Measurements from ENCODE around the gene PSPN.
A peak's percentile ranks its signal among the peaks of the same experiment; 100 is the strongest.
"Not testable (repeated sequence)": the region's sequence is repeated elsewhere in the genome, so short reads cannot be mapped to it uniquely, and the experiment has no call there.

The PSPN gene

DNA sequence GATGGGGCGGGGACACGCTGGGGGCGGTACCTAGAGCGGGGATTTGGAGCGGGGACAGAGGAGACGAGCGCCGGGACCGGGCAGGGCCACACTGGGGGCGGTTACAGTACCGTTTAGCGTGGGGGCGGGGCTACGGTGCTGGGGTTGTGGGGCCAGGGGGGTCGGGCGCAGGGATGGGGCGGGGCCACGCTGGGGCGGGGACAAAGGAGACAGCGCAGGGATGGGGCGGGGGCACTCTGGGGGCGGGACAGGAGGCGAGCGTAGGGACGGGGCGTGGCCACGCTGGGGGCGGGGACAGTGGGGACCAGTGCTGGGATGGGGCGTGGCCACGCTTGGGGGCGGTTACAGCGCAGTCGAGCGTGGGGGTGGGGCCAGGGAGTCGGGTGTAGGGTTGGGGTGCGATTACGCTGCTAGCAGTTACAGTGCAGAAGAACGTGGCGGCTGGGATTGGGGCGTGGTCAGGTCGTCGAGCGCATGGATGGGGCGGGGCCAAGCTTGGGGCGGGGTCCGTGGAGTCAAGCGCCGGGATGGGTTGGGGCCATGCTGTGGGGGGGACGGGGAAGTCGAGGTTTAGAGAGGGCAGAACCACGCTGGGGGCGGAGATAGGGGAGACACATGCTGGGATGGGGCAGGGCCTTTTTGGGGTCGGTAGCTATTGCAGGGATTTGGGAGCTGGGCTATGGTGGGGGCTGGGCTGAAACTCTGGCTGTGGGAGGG lies 2.5 kb downstream of the PSPN start:
- DNase-seq (ENCODE audit: low spot score), result peak; percentile 98

DNA sequence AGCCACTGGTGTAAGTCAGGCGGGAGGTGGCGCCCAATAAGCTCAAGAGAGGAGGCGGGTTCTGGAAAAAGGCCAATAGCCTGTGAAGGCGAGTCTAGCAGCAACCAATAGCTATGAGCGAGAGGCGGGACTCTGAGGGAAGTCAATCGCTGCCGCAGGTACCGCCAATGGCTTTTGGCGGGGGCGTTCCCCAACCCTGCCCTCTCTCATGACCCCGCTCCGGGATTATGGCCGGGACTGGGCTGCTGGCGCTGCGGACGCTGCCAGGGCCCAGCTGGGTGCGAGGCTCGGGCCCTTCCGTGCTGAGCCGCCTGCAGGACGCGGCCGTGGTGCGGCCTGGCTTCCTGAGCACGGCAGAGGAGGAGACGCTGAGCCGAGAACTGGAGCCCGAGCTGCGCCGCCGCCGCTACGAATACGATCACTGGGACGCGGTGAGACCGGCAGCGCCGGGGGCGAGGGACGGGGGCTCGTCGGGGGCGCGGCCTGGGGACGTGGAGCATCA lies 3.1 kb downstream of the PSPN start, which contains the start of gene ALKBH7:
Gene ALKBH7, plus strand, starts transcription at position 201 of the 502 bp plus-strand sequence. Its CDS starts 27 bp downstream, at position 228.
- DNase-seq (ENCODE audit: low spot score), result peak; percentile 99

DNA sequence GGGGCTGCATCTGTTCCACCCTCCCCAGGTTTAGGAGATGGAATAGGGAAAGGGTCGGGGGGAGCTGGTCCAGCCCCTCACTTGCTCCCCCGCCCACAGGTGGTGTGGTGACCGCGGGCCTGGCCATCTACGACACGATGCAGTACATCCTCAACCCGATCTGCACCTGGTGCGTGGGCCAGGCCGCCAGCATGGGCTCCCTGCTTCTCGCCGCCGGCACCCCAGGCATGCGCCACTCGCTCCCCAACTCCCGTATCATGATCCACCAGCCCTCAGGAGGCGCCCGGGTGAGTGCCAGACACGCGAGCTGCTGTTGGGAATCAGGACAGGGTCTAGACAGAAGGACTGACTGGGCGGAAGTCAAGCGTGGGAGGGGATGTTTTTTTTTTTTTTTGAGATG lies 11.4 kb downstream of the PSPN start:
- DNase-seq (ENCODE audit: low spot score), result no peak

DNA sequence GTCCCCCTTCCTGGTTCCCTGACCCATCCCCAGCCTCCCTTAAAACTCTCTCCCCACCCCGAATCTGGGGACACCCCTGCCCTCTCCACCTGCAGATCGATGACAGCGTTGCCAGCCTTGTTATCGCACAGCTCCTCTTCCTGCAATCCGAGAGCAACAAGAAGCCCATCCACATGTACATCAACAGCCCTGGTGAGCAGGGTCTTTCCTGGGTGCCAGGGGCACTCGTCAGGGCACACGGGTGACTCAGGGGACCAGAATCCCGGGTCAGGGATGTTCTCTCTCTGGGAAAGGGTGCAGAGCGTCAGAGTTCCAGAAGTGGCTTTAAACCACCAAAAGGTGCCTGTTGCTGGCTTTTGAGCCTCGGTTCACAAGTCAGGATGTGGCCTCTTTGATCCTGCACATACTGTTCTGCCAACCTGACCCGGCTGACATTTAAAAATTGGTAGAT lies 13.4 kb downstream of the PSPN start:
- peak; percentile 55 for DNase-seq (ENCODE audit: low spot score)

DNA sequence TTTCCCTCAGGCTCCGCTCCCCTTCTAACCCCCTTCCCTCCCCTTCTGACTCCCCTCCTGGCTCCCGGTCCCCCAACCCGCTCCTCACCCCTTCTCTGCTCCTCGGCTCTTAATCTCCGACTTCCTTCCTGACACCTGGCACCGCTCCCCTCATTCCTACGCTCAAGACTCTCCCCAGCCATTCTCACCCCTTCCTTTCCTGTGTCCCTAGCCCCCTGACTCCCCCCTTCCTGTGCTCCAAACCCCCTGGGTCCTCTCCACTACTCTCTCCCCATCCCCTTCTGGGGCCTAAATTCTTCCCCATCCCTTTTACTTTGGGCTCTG lies 13.7 kb downstream of the PSPN start:
- DNase-seq (ENCODE audit: low spot score), result no peak

DNA sequence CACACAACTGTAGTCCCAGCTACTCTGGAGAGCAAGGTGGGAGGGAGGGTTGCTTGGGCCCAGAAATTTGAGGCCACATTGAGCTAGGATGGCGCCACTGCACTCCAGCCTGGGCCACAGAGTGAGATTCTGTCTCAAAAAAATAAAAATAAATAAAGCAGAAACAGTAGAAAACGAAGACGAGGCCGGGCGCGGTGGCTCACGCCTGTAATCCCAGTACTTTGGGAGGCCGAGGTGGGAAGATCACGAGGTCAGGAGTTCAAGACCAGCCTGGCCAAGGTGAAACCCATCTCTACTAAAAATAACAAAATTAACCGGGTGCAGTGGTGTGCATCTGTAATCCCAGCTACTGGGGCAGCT lies 14.9 kb downstream of the PSPN start:
- not testable (repeated sequence) for DNase-seq (ENCODE audit: low spot score)

DNA sequence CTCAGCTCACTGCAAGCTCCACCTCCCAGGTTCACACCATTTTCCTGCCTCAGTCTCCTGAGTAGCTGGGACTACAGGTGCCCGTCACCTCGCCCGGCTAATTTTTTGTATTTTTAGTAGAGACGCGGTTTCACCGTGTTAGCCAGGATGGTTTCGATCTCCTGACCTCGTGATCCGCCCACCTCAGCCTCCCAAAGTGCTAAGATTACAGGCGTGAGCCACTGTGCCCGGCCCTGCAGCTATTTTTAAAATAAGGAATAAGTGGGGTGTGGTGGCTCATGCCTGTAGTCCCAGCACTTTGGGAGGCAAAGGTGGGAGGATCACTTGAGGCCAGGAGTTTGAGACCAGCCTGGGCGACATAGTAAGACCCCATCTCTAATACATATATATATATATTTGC lies 15.3 kb downstream of the PSPN start:
- not testable (repeated sequence) for DNase-seq (ENCODE audit: low spot score)

DNA sequence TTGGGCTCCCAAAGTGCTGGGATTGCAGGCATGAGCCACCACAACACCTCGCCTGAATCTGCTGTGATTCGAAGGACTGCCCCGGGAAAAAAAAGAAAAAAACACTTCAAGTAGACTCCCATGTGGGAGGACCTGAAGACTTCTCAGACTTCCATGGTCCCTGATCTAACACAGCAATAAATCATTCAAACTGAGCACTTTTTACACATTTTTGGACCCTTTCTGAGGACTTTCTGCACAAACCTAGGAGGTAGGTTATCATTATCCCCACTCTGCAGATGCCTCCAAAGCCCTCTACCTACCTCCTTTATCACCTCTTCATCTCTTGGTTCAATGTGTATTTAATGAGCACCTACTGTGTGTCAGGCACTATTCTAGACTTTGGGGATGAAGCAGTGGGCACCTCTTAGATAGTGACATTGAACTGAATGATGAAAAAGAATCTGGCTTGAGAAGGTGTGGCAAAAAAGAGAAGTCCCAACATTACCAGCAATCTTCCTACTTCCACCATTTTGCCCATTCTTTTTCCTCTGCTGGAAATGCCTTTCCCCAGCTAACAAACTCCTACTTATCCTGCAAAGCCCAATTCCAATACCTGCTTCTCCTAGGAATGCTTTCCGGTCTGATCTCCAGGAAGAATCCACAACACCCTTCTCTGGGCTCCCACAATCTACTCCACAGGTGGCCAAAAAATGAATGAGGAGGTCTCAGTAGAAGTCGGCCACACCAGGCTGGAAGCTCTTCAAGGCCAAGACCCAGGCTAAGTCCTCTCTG lies 16.0 kb downstream of the PSPN start:
- no peak for DNase-seq (ENCODE audit: low spot score)

DNA sequence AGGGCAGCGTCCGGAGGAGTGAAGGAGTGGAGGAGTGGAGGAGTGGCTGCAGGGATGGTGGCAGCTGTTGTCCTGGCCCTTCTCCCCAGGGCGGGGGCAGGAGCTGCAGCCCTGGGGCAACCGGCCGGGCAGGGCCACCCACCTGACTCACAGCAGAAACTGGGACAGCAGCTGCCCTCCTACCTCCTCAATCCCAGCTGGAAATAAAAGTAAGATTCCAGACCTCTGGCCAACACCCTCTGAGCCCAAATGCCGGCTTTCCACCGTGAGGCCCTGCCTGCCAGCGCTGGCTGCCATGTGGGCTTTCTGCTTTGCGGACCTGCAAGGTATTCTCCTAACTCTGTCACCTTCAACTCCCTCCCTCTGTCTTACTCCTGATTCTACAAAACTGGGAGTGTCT lies 17.7 kb downstream of the PSPN start:
- no peak for DNase-seq (ENCODE audit: low spot score)

DNA sequence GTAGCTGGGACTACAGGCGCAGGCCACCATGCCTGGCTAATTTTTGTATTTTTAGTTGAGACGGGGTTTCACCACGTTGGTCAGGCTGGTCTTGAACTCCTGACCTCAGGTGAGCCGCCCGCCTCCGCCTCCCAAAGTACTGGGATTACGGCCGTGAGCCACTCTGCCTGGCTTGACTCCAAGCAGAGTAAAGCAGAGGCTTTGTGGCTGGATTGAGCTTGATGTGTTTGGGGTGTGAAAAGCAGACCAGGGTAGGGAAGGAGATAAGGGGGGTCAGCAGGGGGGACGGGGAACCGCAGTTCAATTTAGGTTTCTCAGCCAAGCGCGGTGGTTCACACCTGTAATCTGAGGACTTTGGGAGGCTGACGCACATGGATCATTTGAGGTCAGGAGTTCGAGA lies 18.6 kb downstream of the PSPN start:
- DNase-seq (ENCODE audit: low spot score), result no peak

DNA sequence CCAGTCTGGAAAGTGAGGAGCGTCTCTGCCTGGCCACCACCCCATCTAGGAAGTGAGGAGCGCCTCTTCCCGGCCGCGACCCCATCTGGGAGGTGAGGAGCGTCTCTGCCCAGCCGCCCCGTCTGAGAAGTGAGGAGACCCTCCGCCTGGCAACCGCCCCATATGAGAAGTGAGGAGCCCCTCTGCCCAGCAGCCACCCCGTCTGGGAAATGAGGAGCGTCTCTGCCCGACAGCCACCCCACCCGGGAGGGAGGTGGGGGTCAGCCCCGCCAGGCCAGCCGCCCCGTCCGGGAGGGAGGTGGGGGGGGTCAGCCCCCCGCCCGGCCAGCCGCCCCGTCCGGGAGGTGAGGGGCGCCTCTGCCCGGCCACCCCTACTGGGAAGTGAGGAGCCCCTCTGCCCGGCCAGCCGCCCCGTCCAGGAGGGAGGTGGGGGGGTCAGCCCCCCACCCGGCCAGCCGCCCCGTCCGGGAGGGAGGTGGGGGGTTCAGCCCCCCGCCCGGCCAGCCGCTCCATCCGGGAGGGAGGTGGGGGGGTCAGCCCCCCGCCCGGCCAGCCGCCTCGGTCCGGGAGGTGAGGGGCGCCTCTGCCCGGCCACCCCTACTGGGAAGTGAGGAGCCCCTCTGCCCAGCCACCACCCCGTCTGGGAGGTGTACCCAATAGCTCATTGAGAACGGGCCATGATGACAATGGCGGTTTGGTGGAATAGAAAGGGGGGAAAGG lies 20.3 kb downstream of the PSPN start:
- not testable (repeated sequence) for DNase-seq (ENCODE audit: low spot score)

DNA sequence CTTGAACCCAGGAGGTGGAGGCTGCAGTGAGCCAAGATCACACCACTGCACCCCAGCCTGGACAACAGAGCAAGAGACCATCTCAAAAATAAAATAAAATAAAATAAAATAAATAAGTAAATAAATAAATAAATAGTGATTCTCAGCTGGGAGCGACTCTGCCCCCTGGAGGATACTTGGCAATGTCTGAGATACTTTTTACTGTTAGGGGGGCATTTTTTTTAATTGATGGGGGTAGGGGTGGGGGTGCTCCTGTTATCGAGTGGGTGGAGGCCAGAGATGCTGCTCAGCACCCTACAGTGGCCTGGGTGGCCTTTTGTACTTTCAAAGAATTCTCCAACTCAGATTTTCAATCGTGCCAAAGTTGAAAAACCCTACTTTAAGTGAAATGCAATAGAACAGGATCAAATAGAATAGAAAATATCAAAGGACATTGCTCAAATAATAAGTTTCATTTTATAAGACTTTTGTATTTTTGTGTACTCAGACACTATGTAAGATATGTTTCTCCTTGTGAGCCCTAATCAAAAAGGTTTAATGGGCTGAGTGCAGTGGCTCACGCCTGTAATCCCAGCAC lies 21.5 kb downstream of the PSPN start:
- DNase-seq (ENCODE audit: low spot score), result no peak

DNA sequence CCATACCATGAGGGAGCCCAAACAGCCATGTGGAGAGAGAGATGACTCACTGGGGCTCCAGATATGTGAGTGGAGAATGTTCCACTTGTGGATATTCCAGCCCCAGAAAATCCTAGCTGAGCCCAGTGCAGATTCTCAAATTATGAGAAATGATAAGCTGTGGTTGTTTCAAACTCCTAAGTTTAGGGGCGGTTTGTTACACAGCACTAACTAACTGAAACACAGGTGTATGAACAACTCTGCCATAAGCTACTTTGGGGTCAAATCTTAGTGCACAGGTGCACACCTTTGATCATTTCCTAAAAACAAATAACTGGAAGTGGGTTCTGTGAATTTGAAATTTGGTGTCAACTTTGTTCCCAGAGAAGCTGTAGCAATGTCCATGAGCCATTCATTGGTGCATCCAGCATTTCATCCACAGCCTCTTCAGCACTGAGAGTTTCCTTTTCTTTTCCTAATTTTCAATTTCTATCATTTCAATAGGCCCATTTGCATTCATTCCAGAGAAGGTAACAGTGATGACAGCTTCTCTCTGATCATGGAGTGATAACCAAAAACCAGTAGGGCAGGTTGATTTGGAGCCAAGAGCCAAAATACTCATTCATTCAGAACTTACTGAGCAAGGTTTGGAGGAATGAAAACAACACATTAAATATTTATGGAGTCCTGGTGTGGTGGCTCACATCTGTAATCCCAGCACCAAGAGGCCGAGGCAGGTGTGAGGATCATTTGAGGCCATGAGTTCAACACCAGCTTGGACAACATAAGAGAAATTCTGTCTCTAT lies 23.2 kb downstream of the PSPN start:
- no peak for DNase-seq (ENCODE audit: low spot score)

DNA sequence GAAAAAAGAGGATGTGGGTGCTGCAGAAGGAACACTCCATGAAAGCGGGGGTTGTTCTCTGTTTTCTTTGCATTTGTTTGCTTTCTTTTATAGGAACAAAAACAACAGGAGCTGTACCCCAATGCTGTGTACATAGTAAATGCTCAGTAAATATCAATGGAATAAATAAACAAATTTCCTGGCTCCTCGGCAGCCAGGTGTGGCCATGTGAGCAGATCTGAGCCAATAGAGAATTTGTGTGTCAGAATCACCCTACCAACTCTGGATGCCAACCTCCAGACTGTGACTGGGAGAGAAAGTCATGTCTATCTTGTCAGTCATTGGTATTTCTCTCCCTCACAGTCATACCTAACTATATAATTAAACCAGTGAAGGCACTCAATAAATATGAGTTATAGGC lies 25.0 kb downstream of the PSPN start:
- DNase-seq (ENCODE audit: low spot score), result no peak

DNA sequence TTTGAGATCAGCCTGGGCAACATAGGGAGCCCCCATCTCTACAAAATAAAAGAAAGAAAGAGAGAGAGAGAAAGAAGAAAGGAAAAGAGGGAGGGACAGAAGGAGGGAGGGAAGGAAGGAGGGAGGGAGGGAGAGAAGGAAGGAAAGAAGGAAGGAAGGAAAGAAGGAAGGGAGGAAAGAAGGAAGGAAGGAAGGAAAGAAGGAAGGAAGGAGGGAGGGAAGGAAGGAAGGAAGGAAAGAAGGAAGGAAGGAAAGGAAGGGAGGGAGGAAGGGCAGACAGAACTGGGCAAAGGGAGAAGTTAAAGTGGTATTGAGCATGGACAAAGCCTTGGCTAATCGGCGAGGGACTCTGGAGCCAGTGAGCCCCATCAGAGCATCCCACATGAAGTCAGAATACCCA lies 26.5 kb downstream of the PSPN start:
- DNase-seq (ENCODE audit: low spot score), result not testable (repeated sequence)

DNA sequence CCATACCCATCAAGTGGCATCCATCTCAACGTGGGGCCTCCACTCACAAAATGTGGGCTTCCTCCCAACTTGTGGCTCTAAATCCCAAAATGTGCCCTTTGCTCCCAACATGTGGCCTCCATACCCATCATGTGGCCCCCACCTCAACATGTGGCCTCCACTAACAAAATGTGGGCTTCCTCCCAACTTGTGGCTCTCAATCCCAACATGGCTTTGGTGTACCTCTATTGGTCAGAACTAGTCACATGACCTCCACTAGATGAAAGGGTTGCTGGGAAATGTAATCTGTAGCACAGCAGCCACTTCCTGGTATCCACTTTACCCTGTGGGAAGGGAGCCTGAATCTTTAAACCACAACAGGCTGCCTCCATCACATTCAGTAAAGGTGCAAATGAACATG lies 32.3 kb downstream of the PSPN start:
- DNase-seq (ENCODE audit: low spot score), result no peak

DNA sequence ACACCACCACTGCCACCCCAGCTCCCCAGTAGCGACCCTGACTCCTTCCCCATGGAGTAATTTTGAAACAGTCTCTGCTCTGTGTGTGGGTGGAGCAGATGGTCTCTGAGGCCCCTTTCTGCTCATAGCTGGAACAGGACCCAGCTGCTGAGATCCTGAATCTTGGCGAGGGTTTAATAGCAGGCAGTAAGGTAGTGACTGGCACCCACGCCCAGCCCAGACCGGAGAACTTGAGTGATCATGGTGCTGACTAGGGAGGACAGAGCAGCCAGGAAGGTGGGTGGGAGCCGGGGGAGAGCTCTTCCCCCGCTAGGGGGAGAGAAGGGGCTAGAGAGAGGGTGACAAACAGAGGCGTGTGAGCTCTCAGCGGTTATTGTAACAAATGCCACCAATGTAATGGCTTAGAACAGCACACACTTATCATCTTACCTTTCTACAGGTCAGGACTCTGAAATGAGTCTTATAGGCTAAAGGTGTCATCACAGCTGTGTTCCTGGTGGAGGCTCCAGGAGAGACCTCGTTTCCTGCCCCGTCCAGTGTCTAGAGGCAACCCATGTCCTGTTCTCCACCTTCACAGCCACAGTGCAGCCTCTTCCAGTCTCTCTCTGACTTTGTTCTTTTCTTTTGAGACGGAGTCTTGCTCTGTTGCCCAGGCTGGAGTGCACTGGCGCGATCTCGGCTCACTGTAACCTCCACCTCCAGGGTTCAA lies 35.1 kb downstream of the PSPN start:
- DNase-seq (ENCODE audit: low spot score), result no peak

DNA sequence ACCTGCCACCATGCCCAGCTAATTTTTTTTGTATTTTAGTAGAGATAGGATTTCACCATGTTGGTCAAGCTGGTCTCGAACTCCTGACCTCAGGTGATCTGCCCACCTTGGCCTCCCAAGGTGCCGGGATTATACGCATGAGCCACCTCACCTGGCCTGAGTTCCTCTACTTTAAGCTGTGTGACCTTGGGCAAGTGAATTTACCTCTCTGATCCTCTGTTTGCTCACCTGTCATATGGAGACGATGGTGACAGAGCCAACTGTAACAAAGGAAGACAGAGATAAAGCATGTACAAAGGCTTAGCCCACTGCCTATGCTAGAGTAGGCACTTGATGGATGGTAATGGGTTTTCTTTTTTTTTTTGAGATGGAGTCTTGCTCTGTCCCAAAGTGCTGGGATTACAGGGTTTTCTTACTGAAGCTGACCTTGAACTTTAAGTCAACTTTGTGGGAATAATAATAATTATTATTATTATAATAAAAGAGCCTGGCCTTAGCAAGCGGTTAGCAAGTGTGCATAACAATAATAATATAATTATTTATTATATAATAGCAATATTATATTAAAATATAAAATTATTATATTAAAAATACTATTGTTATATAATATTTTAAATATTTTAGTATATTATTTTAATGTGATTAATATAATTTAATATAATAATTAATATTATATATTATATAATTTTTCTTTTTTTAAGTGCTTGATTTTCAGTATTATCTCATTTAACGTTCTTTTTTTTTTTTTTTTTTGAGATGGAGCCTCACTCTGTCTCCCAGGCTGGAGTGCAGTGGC lies 41.0 kb downstream of the PSPN start:
- no peak for DNase-seq (ENCODE audit: low spot score)

DNA sequence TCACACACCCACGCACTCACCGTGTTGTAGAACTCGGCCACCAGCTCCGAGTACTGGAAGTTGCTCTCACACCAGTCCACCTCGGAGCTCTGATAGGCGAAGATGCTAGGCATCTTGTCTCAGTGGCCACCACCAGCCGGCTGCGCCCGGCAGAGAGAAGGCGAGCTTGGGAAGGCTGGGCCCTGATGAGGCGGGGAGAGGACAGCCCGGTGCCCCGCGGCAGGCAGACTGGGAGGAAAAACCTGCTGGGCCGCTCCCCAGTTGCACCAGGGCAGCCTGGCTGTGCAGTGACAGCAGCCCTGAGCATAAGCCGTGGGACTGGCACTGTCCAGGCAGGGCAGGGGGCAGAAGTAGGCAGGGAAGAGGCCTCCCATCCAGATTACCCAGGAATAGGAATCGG lies 42.3 kb downstream of the PSPN start, which contains the start of gene ACER1:
Gene ACER1, minus strand, starts transcription at position 174 of the 400 bp plus-strand sequence. Its CDS starts 61 bp downstream, at position 113.
- DNase-seq (ENCODE audit: low spot score), result no peak

DNA sequence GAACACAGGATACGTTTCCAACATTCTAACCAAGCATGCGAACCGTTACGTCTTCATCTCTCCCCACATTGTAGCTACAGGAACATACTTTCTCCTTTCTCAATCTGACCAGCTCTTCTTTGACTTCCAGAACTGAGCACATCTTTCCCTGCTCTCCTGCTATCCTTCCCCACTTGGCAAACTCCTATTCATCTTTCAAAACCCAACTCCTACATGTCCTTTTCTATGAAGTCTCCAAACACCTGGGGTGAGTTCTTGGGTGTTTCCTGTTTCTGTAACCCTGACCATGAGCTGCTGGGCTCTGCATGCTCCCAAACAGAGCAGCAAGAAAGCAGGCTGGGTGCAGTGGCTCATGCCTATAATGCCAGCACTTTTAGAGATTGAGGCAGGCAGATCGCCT lies 48.9 kb downstream of the PSPN start:
- DNase-seq (ENCODE audit: low spot score), result no peak
